KMS-11 (cell line): ENCODE results near the gene GSTO2.
A peak's percentile ranks its signal among the peaks of the same experiment; 100 is the strongest.

ENCODE experiments used
- H2AFZ ChIP-seq: fragments of 200-600 bp; sonication (generic); 2 replicates; pipeline ENCODE4 v1.6.1; 2016; ENCODE audit warnings: antibody characterized with exemption, mixed run types, low read depth
- H3K27ac ChIP-seq: fragments of 200-600 bp; sonication (generic); 2 replicates; pipeline ENCODE4 v1.6.1; 2016; ENCODE audit warnings: mild to moderate bottlenecking, mixed run types
- H3K27me3 ChIP-seq: fragments of 200-600 bp; sonication (generic); 2 replicates; pipeline ENCODE4 v1.6.1; 2017; ENCODE audit warnings: mild to moderate bottlenecking, low read depth, mixed run types, moderate library complexity; ENCODE audit not compliant: insufficient read depth
- H3K36me3 ChIP-seq: fragments of 200-600 bp; sonication (generic); 2 replicates; pipeline ENCODE4 v1.6.1; 2017; ENCODE audit warnings: mild to moderate bottlenecking, mixed run types; ENCODE audit not compliant: insufficient read depth
- H3K4me1 ChIP-seq: fragments of 200-600 bp; sonication (generic); 2 replicates; pipeline ENCODE4 v1.6.1; 2016; ENCODE audit warnings: mild to moderate bottlenecking, low read depth, mixed run types; ENCODE audit not compliant: poor library complexity, severe bottlenecking
- H3K4me2 ChIP-seq: fragments of 200-600 bp; sonication (generic); 2 replicates; pipeline ENCODE4 v1.7.0; 2016; ENCODE audit warnings: mild to moderate bottlenecking, mixed run types
- H3K4me3 ChIP-seq: fragments of 200-600 bp; sonication (generic); IDR thresholded peaks from 2 replicates; pipeline ENCODE4 v1.6.1; 2017; ENCODE audit warnings: low read depth, low read length, mixed read lengths; ENCODE audit not compliant: insufficient read depth
- H3K79me2 ChIP-seq: fragments of 200-600 bp; sonication (generic); 2 replicates; pipeline ENCODE4 v1.6.1; 2016; ENCODE audit warnings: low read depth, mixed run types; ENCODE audit not compliant: insufficient read depth
- H3K9ac ChIP-seq: fragments of 200-600 bp; sonication (generic); 2 replicates; pipeline ENCODE4 v1.6.1; 2016; ENCODE audit warnings: mild to moderate bottlenecking, mixed run types
- H4K20me1 ChIP-seq: fragments of 200-600 bp; sonication (generic); 2 replicates; pipeline ENCODE4 v1.6.1; 2016; ENCODE audit warnings: mild to moderate bottlenecking, mixed run types; ENCODE audit not compliant: insufficient read depth
- CTCF ChIP-seq: fragments of 200-600 bp; sonication (generic); conservative IDR thresholded peaks from 2 replicates; pipeline ENCODE4 v1.6.1; 2017; ENCODE audit warnings: low read depth, mild to moderate bottlenecking, antibody characterized with exemption, low read length, moderate library complexity, mixed read lengths

The GSTO2 gene

GRCh38 chr10:104254493-104255310, 14.3 kb upstream of the GSTO2 start, which contains the start of gene GSTO1:
Gene GSTO1 (plus strand): TSS chr10:104254892. CDS start chr10:104254929, 37 bp downstream.
- H3K79me2 ChIP-seq, result peaks cover 20% of the 10 kb centered on the region; the same call in 1 of the 2 replicates
- peaks cover 25% of the 10 kb centered on the region for H3K4me1 ChIP-seq
- no peaks in the 10 kb centered on the region for H3K27me3 ChIP-seq
- H3K36me3 ChIP-seq, result no peaks in the 10 kb centered on the region
- H3K9ac ChIP-seq, result peak within 1 kb of the TSS; percentile 93
- H4K20me1 ChIP-seq, result no peaks in the 10 kb centered on the region
- peak within 1 kb of the TSS; percentile 98 for H2AFZ ChIP-seq
- H3K27ac ChIP-seq, result peak within 1 kb of the TSS; percentile 71
- peak within 1 kb of the TSS; percentile 92 for H3K4me2 ChIP-seq
- peak within 1 kb of the TSS; percentile 41 for H3K4me3 ChIP-seq
- no peak for TF ChIP-seq CTCF

GRCh38 chr10:104255311-104255981, 13.5 kb upstream of the GSTO2 start:
- no peaks in the 10 kb centered on the region for H3K36me3 ChIP-seq
- H3K4me3 ChIP-seq, result peak overlapping the region; percentile 41
- H3K79me2 ChIP-seq, result peaks cover 20% of the 10 kb centered on the region; the same call in 1 of the 2 replicates
- H3K4me1 ChIP-seq, result peaks cover 25% of the 10 kb centered on the region
- H4K20me1 ChIP-seq, result no peaks in the 10 kb centered on the region
- peak overlapping the region; percentile 93 for H3K9ac ChIP-seq
- no peaks in the 10 kb centered on the region for H3K27me3 ChIP-seq
- no peak for TF ChIP-seq CTCF
- H2AFZ ChIP-seq, result peak overlapping the region; percentile 98
- H3K27ac ChIP-seq, result peak overlapping the region; percentile 71
- H3K4me2 ChIP-seq, result peak overlapping the region; percentile 92

GRCh38 chr10:104256335-104256961, 12.5 kb upstream of the GSTO2 start:
- H3K36me3 ChIP-seq, result no peaks in the 10 kb centered on the region
- TF ChIP-seq CTCF, result no peak
- H3K4me2 ChIP-seq, result peak overlapping the region; percentile 92; the same call in 1 of the 2 replicates
- H4K20me1 ChIP-seq, result no peaks in the 10 kb centered on the region
- no peak overlapping the region for H3K4me3 ChIP-seq
- H2AFZ ChIP-seq, result no peak overlapping the region
- H3K79me2 ChIP-seq, result peaks cover 20% of the 10 kb centered on the region; the same call in 1 of the 2 replicates
- no peaks in the 10 kb centered on the region for H3K27me3 ChIP-seq
- peak overlapping the region; percentile 26; the same call in 1 of the 2 replicates for H3K9ac ChIP-seq
- H3K4me1 ChIP-seq, result peaks cover 25% of the 10 kb centered on the region
- peak overlapping the region; percentile 44 for H3K27ac ChIP-seq

- Histone ChIP-seq H3K4me3 (no peak overlapping the region), H3K36me3 (no peaks in the 10 kb centered on the region), H3K4me1 (peaks cover 25% of the 10 kb centered on the region), H3K4me2 (peak overlapping the region; percentile 92; the same call in 1 of the 2 replicates), H3K79me2 (peaks cover 20% of the 10 kb centered on the region; the same call in 1 of the 2 replicates), H3K27ac (no peak overlapping the region), H2AFZ (no peak overlapping the region), H4K20me1 (no peaks in the 10 kb centered on the region), H3K9ac (no peak overlapping the region), H3K27me3 (no peaks in the 10 kb centered on the region)
- no peak for TF ChIP-seq CTCF
Measured at GRCh38 chr10:104257235-104257634, 11.7 kb upstream of the GSTO2 start.
